ENCODE measurements around the gene COL4A1.

DNA sequence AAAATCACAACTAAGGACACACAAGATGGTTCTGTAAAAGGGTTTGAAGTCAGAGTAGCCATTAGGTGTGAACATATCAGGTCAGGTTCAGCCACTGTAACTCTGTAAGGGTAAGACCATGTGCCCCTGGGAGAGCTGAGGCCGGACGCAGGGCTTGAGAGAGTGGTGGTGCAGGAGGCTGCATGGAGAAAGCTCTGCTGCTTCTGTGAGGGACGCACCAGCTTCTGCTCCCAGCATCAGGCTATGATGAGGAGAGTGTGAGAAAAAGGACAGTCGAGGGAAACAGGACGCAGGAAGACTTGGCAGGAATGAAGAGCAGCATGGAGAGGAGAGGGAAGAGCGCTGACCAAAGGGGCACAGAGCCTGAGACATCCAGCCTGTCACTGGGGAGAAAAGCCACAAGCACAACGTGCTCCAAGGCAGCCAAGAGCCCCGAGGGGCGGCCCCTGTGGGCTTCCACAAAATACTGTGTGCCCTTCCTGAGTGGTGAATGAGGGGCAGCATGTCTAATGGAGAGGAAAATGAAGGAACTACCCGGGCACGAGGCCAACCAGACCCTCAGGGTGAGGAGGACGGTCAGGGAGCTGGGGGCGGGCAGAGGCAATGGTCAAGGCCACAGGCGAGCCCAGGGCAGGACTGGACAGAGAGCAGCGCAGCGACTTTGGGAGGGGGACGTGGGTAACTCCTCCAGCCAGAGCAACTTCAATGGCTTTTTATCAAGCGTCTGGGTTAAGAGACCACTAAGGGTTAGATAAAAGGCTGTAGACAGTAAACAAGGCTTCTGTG is 107.7 kb downstream of the COL4A1 start:
- no peak for TF ChIP-seq EZH2 (IDR thresholded peaks at IDR 0.05; ENCODE audit: insufficient read depth, low read length)
- TF ChIP-seq, protein P1, sequence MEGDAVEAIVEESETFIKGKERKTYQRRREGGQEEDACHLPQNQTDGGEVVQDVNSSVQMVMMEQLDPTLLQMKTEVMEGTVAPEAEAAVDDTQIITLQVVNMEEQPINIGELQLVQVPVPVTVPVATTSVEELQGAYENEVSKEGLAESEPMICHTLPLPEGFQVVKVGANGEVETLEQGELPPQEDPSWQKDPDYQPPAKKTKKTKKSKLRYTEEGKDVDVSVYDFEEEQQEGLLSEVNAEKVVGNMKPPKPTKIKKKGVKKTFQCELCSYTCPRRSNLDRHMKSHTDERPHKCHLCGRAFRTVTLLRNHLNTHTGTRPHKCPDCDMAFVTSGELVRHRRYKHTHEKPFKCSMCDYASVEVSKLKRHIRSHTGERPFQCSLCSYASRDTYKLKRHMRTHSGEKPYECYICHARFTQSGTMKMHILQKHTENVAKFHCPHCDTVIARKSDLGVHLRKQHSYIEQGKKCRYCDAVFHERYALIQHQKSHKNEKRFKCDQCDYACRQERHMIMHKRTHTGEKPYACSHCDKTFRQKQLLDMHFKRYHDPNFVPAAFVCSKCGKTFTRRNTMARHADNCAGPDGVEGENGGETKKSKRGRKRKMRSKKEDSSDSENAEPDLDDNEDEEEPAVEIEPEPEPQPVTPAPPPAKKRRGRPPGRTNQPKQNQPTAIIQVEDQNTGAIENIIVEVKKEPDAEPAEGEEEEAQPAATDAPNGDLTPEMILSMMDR (IDR thresholded peaks at IDR 0.05; ENCODE audit: insufficient read depth, low read depth, low read length), result no peak
